Measurements from ENCODE around the gene COA7.
"Not testable (repeated sequence)": the region's sequence is repeated elsewhere in the genome, so short reads cannot be mapped to it uniquely, and the experiment has no call there.

The COA7 gene

DNA sequence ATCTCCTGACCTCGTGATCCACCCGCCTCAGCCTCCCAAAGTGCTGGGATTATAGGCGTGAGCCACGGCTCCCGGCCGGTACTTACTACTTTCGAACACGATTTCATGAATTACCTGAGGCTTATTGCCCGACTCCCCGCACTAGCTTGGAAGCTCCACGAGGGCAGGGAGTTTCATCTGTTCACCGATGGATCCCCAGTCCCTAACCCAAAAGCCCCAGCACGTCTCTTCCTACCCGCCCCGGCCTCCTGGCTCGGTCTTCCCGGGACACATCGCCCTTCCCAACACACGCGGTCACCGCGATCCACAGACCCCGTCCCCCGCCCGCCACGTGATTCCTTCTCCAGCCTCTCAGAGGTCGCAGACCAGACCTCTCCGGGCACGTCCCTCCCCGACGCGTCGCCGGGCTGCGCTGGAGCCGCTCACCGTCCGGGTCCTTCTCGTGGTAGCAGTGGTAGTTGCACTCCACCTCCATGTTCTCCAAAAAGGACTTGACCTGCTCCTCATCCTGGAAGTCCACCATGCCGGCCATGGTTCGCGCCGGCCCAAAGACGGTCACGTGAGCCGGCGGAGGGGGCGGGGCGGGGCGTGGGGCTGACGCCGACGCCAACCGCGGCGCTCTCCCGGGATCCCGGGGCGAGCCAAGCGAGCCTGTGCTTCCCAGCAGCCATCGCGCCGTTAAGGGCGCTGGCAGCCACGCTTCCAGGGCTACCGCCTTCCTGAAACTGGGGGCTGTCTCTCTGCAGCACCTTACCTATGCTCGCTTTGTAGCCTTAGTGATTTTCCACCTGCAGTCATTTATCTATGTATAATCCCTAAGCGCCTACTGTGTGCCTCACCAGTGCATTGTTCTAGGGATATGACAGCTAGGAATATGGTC, at the start of gene COA7:
Gene COA7, minus strand, starts transcription at position 553 of the 880 bp plus-strand sequence. Its CDS starts 21 bp downstream, at position 532.
- peak; percentile 83 for DNase-seq (ENCODE audit: low spot score)

DNA sequence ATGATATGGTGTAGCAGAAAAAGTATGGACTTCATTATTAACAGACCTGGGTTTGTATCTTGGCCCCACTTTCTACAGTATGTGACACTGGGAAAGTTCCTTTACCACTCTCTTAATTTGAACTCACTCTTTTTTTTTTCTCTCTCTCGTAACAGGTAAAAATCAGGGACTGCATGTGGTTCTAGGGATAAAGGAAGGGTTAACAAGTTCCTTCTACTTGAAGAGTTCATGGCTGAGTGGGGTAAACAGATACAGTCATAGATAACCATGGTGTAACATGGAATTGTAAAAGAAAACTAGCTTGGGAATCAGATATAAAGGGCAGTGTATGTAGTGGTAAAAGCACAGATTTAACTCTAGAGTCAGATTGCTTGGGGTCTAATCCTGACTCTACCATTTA, 49.3 kb upstream of the COA7 start:
- DNase-seq (ENCODE audit: low spot score) = no peak

DNA sequence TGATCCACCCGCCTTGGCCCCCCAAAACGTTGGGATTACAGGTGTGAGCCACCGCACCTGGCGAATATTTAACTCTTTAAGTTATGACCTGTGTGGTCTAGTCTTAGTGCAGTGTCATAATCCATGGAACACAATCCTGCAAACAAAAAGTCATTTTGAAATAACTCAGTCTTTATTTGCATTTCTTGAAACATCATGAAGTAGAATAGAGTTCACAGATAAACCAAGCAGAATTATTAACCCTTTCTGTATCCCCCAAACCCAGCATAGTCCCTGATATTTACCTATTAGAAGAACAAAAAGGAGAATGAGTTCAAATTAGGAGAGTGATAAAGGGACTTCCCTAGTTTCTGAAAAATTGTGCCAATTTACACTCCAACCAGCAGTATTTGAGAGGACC, 48.0 kb upstream of the COA7 start:
- no peak for DNase-seq (ENCODE audit: low spot score)

DNA sequence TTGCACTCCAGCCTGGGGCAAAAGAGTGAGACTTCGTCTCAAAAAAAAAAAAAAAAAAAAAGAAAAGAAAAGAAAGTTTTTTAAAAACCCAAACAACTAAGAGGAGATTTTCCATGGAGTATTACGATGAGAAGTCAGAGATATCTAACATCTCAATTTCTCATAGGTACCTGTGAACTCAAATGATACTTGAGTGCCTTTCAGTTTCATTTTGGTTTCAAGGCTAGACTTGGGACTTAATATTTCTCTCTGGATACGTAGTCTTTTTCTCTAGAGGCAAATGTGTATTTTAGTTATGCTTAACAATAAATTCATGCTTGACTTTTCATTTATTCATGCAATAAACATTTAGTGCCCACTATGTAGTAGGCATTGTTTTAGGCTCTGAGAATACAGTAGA, 43.1 kb upstream of the COA7 start:
- DNase-seq (ENCODE audit: low spot score) = no peak

DNA sequence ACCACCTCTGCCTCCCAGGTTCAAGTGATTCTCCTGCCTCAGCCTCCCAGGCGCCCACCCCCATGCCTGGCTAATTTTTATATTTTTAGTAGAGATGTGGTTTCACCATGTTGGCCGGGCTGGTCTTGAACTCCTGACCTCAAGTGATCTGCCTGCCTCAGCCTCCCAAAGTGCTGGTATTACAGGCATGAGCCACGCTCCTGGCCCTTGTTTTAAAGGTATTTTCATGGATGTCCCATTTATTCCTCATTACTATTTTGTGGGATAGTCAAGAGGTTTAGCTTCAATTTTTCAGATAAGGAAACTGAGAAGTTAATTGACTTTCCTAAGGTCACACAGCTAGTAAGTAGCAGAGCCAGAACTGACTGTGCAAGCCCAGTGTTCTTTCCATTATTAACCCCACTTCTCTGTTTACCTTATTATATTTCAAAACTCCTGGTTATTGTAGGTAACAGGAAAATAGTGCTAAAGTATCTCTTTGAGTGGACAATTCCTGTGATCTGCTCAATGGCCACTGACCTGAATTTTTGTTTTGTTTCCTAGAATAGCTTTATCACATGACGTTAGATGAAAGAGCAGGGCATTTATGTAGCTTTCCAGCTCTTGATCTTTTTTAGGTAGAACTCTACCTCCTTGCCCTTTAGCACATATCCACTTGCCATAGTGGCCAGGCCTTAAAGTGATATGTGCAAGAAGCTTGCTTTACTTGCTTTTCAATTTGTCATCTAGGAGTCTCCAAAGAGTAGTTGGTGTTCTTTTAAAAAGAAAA, 41.7 kb upstream of the COA7 start:
- DNase-seq (ENCODE audit: low spot score) = no peak

DNA sequence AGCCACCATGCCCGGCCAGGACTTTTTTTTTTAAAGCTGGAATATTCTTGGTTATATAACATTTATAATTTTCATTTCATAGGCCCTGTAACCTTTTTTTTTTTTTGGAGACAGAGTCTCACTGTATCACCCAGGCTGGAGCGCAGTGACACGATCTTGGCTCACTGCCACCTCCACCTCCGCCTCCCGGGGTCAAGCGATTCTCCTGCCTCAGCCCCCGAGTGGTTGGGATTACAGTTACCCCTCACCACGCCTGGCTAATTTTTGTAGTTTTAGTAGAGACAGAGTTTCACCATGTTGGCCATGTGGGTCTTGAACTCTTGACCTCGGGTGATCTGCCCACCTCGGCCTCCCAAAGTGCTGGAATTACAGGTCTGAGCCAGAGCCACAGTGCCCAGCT, 40.7 kb upstream of the COA7 start:
- no peak for DNase-seq (ENCODE audit: low spot score)

DNA sequence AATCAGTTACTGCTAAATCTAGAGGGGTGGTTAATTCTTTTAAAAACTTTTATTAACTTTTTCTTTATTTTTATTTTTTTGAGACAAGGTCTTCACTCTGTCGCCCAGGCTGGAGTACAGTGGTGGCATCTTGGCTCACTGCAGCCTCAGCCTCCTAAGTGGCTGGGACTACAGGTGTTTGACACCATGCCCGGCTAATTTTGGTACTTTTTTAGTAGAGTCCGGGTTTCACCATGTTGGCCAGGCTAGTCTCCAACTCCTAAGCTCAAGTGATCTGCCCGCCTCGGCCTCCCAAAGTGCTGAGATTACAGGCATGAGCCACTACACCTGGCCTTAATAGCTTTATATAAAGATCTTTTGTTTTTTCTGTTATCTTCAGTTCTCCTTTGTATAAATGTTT, 40.0 kb upstream of the COA7 start:
- DNase-seq (ENCODE audit: low spot score) = no peak

DNA sequence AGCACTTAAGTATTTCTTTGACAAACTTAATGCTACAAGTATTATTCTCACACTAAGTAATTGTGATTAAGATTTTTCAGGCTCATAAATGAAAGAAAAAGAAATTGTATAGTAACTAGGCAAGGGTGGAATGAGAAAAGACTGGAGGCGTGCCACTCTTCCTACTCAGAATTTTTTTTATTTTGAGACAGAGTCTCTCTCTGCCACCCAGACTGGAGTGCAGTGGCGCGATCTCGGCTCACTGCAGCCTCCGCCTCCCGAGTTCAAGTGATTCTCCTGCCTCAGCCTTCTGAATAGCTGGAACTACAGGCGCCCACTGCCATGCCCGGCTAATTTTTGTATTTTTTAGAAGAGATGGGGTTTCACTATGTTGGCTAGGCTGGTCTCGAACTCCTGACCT, 37.2 kb upstream of the COA7 start:
- not testable (repeated sequence) for DNase-seq (ENCODE audit: low spot score)

DNA sequence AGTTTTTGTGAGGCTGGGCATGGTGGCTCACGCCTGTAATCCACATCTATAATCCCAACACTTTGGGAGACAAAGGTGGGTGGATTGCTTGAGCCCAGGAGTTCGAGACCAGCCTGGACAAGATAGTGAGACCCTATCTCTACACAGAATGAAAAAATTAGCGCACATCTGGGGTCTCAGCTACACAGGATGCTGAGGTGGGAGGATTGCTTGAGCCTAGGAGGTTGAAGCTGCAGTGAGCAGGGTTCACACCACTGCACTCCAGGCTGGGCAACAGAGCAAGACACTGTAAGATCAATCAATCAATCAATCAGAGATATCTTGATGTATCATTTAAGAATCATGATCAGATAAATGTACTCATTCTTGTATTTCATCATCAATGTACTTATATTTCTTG, 35.2 kb upstream of the COA7 start:
- no peak for DNase-seq (ENCODE audit: low spot score)

DNA sequence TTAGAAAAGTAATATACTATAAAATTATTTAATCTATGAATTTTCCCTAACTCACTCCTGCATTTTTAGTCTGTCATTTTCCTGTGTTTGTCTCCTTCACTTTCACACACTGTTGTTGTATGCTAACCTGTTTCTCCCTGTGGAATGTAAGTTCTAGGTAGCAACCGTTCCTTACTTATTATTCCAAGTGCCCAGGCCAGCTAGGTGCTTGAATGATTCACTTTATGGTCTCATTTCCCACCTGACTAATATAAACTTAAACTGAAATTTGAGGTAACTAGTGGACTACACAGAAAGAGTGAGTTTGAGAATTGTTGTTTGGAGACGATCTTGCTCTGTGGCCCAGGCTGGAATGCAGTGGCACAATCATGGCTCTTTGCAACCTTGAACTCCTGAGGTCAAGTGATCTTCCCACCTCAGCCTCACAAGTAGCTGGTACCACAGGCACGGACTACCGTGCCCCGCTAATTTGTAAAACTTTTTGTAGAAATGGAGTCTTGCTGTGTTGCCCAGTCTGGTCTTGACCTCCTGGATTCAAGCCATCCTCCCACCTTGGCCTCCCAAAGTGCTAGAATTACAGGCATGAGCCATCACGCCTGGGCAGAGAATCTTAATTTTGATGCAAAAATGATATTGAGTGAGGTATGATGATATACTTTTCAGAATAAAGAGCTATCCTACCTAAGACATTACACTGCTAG, 30.0 kb upstream of the COA7 start:
- DNase-seq (ENCODE audit: low spot score) = peak; percentile 74

DNA sequence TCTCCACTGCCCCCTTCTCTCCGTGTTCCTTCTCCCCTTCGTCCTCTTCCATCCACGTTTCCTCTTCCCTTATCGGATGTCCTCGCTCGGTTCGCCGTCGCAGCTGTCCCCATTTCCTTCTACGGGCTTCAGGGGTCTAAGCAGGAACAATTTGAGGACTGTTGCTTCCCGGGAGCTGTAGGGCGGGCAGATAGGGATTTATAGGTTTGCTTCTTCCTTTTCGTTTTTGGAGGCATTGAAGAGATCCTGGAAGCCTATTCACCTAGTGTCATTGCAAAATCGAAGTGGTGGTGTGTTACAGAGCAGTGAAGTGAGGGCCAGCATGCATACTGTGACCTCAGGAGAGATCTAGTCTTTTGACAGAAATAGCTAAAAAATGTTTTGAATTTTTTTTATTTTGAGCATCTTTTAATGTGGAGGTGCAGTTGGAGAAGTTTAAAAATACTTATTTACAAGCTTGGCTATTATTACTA, 29.0 kb upstream of the COA7 start:
- peak; percentile 17 for DNase-seq (ENCODE audit: low spot score)

DNA sequence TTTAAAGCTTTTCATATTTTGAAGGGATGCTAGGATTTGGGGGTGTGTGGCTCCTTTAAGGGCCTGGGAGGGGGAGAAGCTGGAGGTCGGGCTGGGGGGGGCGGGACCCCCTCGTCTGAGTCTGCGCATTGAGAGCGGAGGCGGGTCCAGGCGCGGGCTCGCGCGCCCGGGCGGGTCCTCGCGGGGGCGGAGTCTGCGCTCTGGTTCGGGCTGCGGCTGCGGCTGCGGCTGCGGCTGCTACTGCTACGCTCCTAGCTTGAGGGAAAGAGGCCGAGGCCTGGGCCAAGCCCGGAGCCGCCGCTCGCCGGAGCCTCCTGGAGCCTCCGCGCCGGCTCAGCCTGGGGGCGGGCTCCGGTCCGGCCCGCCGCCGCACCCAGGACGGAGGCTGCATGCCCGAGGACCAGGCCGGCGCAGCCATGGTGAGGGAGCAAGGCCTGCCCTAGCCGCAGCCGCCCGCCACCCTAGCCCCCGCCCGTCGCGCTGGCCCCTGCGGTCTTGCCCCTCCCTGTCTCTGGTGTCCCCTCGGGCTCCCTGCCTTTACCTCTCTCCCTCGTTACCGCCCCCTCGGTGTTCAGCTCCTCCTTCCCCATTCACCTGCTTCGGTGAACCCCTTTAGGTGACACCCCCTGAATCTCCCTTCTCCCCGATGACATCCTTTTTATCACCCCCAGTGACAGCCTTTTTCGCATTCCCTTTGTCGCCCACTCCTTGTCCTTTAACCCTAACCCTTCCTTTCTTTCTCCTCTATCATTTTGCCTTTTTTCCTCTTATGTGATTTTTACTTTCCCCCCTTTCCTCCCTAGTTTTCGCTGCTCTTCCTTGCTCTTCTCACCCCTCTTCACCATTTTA, 28.3 kb upstream of the COA7 start, which contains the start of gene ZYG11B:
Gene ZYG11B, plus strand, starts transcription at position 189 of the 849 bp plus-strand sequence. Its CDS starts 201 bp downstream, at position 390.
- peak; percentile 88 for DNase-seq (ENCODE audit: low spot score)

DNA sequence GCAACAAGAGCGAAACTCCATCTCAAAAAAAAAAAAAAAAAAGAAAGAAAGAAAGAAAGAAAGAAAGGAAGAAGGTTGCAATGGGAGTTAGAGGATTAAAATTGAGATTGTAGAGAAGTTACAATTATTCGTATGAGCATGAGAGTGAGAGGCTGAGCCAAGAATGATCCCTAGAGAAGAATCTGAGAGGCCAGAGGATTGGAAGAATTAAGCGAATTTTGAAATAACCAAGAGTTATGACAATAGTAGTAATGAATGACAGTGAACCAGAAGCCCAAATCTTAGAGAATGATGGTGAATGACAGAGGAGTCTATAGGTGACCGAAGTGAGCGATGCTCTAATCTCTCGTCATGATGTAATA, 27.7 kb upstream of the COA7 start:
- no peak for DNase-seq (ENCODE audit: low spot score)

DNA sequence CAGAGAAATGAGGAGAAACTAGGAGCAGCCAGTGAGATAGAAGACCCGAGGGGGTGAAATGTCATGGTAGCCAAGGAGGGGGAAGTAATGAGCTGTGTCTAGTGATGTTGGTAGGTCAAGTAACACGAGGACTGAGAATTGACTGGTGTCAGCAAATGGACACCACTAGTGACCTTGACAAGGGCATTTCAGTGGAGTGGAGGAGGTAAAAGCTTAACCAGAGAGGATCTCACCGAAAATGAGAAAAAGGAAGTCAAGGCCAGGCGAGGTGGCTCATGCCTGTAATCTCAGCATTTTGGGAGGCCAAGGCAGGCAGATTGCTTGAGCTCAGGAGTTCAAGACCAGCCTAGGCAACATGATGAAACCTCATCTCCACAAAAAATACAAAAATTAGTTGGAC, 25.1 kb upstream of the COA7 start:
- DNase-seq (ENCODE audit: low spot score) = no peak

DNA sequence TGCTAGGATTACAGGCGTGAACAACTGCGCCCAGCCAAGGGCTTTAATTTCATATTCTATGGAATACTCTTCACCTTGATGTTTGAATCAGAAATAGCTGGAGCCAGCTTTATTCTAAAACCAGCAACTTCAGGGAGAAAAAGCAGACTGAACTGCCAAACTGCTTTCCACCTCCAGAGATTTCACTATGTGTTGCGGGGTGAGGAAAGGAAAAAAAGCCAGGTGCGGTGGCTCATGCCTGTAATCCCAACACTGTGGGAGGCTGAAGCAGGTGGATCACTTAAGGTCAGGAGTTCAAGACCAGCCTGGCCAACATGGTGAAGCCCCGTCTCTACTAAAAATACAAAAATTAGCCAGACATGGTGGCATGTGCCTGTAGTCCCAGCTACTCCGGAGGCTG, 17.1 kb upstream of the COA7 start:
- DNase-seq (ENCODE audit: low spot score) = not testable (repeated sequence)

DNA sequence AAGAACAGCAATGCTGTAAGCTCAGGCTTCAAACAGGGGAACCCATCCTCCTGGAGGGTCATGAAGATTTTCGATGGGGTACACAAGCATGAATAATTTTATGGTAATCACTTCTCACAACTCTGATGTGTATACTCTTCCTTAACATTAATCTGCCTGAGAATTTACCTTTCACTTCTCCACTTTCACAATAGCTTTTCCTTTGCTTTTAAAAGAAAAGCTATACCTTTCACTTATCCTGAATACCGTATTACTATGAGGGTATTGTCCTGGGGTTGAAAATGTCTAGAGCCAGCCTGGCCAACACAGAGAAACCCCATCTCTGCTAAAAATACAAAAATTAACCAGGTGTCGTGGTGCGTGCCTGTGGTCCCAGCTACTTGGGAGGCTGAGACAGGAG, 15.4 kb upstream of the COA7 start:
- no peak for DNase-seq (ENCODE audit: low spot score)

DNA sequence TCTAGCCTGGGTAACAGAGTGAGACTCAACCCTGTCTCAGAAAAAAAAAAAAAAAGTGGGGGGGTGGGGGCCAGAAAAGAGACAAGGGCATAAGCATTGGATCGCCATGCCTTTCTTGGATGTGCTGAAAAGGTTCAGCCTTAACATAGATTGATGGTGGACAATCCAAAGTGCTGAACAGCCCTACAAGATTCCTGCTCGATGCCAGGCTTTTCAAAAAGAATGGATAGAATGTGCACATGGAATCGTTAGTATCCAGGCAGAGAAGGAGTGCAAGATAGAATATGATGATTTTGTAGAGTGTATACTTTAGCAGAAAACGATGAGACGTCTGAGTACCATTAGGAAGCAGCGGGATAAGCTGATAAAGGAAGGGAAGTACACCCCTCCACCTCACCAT, 10.9 kb upstream of the COA7 start:
- DNase-seq (ENCODE audit: low spot score) = no peak

DNA sequence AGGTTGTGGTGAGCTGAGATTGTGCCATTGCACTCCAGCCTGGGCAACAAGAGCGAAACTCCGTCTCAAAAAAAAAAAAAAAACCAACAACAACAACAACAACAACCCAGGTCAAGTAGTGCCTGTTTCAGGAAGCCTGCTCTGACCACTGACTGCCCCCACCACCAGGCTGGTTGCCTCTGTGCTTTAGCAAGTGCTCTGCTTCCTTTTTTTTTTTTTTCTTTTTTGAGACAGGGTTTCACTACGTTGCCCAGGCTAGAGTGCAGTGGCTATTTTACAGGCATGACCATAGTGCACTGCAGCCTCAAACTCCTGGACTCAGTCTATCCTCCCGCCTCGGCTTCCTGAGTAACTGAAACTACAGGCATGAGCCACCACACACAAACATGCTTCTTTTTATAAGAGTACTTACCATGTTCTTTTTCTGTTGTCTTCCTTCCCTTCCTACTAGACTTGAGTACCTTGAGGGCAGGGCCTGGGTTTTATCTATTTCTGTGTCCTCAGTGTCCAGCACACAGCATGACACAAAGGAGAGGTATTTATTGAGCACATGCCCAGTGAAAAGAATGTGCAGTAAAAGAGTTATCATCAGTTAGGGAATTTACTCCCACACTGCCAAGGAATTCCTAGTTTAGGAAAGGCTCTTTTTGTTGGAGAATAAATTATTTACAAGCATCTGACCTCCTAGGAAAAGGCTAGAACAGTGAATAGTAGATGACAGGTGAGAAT, 9.9 kb upstream of the COA7 start:
- DNase-seq (ENCODE audit: low spot score) = peak; percentile 85

DNA sequence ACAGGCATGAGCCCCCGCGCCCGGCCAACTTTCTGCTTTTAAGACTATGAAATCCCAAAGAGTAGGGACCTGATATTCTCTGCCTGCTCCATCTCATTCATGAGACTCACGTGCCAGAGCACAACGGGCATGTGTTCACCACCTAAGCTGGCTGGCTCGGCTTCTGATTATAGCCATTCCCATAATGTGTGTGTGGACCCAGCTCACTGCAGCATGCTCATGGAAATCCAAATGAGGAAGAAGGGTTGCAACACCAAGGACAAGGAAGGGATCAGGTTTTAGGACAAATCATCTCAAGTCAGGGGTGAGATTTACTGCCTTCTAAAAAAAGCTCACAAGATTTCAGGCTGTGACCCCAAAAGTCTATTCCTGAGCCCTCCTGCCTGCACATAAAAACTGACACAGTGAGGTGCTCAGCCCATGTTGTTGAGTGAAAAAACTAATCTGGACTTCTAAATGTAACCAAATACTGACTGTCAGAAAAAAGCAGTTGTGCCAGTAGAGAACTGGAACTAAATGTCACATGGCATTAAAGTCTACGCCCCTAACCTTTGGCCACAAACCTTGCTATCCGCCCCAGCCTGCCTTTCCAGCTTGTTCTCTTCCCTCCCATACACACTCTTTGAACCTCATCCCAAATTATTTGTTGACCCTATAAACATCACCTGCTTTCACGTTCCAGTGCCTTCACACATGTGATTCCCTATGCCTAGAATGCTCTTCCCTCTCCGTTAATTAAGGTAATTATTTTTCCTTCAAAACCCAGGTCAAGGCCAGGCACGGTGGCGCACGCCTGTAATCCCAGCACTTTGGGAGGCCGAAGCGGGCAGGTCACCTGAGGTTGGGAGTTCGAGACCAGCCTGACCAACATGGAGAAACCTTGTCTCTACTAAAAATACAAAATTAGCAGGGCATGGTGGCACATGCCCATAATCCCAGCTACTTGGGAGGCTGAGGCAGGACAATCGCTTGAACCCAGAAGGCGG, 9.1 kb upstream of the COA7 start:
- no peak for DNase-seq (ENCODE audit: low spot score)
